HFF-Myc (cell line): ENCODE data around the gene BMF.
A peak's percentile ranks its signal among the peaks of the same experiment; 100 is the strongest.

Experiments used
- DNase-seq: peaks from one replicate; pipeline ENCODE4 v3.0.0-alpha.2; 2011; ENCODE audit warnings: low read depth; ENCODE audit errors: extremely low read depth
- H3K4me3 ChIP-seq: replicated peaks from 2 replicates; pipeline ENCODE4 v1.5.1; 2011; ENCODE audit warnings: low read depth, mild to moderate bottlenecking, control low read depth, low read length
- TF ChIP-seq, protein P1 (sequence below): IDR thresholded peaks from 2 replicates; pipeline ENCODE4 v1.5.1; 2012; ENCODE audit warnings: mild to moderate bottlenecking, low read depth, low read length, control low read depth; ENCODE audit errors: missing control alignments

Gene BMF

DNA sequence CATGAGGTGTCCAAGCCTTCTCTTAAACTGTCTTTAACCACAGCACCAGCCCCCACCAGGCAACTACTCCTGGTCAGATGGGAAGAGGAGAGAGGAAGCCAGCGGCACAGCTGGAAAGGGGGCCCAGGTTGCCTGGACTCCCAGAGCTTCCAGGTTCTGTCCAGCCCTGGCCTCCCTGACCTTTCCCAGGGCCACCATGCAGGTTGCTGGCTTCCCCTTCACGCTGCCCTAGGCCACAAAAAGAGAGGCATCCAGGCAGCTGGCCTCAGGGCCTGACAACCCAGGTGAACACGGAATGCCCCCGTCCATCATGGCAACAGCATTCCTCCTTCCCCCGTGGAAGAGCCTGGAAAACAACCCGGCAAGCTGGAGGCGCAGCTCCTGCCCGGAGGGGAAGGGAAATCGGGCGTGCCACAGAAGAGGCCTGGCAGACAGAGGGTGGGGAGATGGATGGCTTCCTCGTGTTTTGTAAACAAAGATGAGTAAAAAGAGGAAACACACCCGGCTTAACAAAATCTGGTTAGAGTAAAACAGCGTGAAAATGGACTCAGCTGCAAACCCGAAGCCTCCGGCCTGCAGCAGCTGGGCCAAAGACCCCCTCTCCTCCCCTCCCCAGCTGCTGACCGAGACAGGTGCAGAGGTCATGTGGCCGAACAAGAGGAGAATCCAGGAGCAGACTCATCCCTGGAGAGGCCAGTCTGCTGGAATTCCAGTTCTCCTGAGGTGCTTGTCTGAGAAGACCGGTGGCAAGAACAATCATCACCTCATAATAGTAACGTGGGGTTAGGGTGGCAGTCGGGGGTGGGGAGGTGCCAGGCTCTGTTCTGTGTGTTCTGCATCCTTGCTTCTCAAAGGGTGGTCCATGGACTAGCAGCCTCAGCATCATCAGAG is 15.5 kb downstream of the BMF start:
- TF ChIP-seq, protein P1, sequence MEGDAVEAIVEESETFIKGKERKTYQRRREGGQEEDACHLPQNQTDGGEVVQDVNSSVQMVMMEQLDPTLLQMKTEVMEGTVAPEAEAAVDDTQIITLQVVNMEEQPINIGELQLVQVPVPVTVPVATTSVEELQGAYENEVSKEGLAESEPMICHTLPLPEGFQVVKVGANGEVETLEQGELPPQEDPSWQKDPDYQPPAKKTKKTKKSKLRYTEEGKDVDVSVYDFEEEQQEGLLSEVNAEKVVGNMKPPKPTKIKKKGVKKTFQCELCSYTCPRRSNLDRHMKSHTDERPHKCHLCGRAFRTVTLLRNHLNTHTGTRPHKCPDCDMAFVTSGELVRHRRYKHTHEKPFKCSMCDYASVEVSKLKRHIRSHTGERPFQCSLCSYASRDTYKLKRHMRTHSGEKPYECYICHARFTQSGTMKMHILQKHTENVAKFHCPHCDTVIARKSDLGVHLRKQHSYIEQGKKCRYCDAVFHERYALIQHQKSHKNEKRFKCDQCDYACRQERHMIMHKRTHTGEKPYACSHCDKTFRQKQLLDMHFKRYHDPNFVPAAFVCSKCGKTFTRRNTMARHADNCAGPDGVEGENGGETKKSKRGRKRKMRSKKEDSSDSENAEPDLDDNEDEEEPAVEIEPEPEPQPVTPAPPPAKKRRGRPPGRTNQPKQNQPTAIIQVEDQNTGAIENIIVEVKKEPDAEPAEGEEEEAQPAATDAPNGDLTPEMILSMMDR = no peak
- no peak for DNase-seq
- H3K4me3 ChIP-seq = no peak overlapping the region

GRCh38 chr15:40092256-40092978 is 16.3 kb downstream of the BMF start:
- TF ChIP-seq, protein P1 = no peak
- peak; percentile 85 for DNase-seq
- H3K4me3 ChIP-seq = no peak overlapping the region

DNA sequence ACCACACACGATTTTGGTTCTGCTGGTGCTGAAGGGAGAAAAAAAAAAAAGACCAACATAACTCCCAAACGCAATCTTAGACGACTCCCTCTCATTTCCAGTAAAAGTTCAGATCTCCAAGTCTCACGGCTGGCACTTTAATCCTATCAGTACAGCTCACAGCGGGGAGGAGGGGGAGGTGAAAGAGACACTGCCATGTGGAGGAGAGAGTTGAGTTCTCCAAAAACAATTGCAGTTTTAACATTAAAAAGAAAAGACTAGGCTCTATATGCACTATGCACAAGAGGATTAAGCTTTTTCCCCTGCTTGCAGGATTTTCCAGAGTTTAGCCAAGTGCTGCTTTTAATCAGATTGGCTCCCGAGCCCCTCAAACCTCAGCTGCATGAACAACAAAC is 16.8 kb downstream of the BMF start:
- H3K4me3 ChIP-seq = no peak overlapping the region
- no peak for DNase-seq
- TF ChIP-seq, protein P1 = no peak

DNA sequence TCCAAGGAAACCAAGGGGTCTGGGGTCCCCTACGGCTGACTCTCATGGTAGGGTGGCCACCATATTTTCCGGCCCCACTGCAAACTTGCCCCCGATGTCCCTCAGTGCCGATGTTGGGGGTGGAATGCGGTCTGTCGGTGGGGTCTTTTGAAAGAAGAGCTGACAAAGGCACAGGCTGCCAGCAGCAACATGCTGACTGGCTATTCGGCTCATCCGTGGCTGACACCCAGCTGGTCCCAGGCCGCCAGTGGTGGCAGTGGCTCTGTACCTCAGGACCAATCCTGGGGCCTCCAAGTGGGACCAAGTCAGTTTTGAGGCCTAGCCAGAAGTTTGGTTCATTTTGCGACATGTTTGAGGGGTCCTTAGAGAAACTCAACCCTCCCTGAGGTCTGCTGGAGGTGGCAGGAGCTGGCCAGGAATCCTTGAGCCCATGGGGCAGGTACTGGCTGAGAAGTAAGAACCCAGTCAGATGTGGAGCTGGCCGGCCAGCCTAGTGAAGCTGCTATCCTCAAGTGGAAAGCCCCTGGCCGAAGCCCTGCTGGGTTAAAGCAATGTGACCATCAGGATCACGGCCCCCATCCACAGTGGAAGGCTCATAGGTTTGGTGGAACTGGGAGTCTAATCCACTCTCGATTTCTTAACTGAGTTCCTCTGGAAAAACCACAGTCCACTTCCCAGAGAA is 17.8 kb downstream of the BMF start:
- no peak overlapping the region for H3K4me3 ChIP-seq
- DNase-seq = no peak
- TF ChIP-seq, protein P1 = no peak

DNA sequence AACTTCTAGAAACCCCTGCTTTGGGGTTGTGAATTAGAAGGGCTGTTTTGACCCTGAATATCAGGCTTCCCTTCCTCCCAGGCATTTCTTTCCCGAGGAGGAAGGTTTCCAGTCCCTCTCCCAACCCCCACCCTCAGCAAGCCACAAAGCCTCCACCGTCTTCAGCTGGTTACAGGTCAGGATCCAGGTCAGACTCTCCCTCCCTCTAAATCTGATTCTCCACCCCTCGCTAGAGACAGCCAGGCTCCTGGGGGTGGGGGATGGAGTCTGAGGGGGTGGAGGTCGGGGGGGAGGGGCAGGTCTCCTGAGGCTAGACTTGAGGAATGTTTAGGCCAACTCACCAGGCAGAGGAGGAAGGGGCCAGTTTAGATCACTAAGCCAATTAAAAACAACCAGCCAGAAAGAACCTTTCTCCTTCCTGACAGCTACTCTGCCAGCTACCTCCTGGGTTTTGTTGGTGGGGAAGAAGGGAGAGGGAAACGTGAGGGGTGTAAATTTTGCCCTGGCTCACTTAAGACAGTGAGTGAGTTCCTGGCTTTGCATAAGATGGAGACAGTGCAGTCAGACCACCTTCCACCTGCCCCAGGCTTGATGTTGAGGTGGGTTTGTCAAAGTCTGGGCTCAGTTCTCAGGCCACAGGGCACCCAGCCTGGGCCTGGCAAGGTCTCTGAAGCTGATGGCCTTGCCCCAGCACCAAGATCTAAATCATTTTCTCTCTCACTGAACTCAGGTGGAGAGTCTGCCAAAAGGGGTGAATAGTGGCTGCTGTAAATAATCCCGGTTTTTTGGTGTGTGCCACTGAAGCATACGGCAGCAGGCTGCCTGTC is 19.5 kb downstream of the BMF start:
- no peak overlapping the region for H3K4me3 ChIP-seq
- no peak for DNase-seq
- TF ChIP-seq, protein P1 = no peak
